HL-60/S4 treated with retinoic acid at 250 ng/mL for 4 days and 3 days (cell line): ENCODE measurements around the gene KCNH8.

Experiments
- in situ Hi-C: fragments of 300-500 bp; cut with MboI; formaldehyde crosslinking; loops from 2 replicates; pipeline ENCODE4 v1.7.0; 2022; ENCODE audit warnings: low sequenced_read_pairs

The KCNH8 gene

DNA sequence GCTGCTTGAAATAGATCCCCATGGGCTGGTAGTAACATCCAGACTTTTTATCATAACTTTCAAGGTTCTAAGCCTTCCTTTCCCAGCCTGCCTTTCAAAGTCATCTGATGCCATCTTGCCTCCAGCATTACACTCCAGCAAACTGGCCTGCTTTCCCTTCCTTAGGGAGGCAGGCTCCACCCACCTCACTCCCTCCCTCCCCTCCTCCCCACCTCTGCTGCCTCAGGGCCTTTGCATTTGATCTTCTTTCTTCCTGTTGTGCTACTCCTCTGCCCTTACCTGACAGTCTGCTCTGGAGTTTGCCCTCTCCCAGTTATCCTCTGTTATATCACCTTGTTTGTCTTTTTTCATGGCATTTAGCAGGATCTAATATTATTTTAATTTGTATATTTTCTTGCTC is 319.5 kb downstream of the KCNH8 start:
- in situ Hi-C loops = no loop called here

DNA sequence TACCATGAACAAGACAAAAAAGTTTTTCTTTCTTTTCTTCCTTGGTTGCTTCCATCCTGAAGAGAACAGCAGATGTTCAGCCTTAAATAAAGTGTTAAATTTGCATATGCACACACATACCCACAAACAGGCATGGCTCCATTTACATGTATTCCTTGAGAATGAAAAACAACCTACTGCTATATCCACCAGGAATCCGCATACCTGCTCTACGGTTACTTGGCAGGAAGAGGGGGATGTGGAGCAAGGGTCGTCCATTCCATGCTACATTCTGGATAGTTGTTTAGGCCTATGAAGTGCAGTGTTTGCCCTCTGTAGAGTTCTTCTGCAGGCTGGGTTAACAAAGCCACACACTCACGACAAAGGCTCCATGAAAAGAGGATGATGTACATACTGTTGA is 322.8 kb downstream of the KCNH8 start:
- in situ Hi-C loops = no loop called here

DNA sequence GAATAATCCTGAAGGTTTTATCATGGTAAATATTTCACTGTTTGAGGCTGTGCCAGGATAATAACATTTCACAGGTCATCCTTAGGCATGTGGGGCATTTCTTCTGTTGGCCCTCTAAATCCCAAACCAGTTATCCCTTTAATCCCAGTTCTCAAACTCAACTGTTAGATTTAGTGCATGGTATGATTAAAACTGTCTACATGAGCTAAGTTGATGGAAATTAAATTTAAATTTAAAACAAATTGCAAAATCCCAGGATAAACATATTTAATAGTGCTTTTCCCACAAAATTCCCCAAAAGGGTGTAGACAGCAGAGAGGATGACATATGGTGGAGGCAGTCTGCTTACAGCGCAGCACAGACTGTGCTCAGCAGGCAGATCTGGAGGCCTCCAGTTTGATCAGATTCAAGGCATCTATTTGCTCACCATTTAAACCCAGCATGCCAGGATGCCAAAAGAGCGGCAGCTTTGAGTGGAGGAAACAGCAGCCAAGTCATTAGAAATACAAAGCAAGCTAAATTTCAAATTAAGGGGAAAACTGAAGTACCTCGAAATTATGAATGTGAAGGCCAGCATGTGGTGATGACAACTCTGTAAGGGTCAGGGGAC is 325.8 kb downstream of the KCNH8 start:
- in situ Hi-C loops = no loop called here

DNA sequence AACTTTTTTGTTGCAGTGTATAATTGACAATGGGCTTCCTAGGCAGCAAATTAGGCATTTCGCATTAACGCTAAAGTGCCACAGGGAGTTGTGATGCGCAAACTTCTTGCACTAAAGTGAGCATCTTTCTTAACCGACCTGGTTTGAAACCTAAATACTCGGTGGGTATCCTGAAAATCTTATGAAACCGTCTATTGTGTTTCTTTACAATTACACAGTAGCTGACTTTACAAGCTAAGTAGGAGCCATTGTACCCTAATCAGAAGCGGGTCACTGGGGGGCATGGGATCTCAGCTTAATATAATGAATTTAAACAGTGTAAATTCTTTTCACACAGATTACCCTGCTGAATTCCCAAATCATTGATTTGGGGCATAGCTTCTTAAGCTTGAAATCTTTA is 328.0 kb downstream of the KCNH8 start:
- in situ Hi-C loops = no loop called here

DNA sequence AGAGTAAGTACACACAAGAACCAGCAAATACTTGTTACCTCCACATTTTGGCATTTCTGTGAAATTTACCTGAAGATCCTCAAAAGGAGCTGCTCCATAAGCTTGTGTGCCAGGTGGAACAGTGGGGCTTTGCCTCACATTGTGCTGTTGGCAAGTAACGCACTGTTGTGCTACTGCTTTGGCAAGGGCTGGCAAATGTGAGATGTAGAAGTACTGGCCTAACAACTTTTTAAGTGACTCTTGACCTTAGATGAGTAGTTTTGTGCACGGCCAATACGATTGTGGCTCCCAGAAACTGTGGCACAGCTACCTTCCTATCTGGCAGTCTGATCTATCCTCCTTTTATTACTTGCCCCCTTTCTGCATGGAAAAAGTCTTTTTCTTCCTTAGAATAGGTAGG is 337.0 kb downstream of the KCNH8 start:
- in situ Hi-C loops = no loop called here

DNA sequence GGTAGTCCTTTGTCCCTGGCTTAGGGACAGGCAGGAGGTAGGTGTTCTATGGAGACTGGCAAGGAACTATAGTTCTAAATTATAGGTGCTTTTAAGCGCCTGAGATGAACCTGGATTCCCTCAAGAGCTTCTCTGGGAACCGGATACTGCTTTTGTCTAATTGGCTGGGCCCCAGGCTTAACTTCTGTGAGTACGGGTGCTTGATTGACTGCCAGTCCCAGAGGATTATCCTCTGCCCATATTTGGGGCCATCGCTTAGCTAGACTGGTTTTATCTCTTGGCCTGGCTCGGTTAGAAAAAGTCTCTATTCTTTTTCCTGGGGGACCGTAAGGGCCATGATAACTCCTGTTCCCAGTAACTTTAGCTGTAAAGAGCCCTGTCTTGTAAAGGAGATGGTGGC is 339.1 kb downstream of the KCNH8 start:
- in situ Hi-C loops = no loop called here

DNA sequence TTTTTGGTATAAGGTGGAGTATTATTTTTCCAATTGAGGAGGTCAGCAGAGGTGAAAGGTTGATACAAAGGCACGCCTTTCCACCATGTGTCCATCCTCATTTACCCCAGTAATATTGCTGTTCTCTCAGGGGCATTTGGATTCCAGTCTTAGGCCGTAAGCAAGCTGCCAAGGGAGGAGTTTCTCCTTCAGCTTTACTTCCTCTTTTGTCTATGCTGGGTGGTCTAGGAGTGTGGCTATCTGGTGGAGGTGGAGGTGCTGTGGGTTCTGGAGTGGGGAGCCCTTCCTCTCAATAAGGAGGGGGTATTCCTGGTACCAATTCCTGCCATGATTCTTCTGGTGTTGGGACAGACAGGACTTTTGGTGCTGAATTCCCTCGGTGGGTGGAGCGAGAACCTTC is 340.6 kb downstream of the KCNH8 start:
- in situ Hi-C loops = no loop called here

DNA sequence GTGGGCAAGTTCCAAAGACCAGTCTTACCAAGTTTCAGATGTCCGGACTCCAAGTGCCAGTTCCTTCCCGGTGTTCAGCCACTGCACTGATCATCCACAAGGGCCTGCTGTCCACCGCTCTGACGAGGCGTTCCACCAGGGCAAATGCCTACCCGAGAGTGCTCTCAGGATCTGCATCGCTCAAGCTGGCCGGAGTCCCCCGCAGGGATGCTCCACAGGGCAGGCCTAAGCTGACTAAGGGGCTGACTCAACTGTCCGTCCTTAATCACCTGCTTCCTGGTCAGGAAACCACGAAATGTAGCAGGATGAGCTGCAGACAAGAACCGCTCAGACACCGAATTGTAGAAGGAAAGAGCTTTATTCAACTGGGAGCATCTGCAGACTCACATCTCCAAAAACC is 341.6 kb downstream of the KCNH8 start:
- in situ Hi-C loops = no loop called here

DNA sequence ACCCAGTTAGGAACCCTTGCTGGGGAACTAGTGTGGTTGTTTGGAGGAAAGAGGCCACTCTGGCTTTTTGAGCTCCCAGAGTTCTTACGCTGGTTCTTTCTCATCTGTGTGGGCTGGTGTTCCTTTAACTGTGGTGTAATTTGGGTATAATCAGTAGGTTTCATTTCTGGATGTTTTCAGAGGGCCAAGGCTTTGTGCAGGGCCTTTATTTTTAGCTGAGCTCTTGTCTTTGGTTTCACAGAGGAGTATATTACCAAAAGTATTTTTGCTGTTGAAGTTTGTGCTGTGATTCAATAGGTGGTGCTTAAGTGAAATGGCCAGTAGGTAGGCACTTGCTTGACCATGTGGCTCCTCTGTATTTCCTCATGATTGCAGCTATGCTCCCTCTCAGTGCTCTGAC is 357.9 kb downstream of the KCNH8 start:
- in situ Hi-C loops = no loop called here

DNA sequence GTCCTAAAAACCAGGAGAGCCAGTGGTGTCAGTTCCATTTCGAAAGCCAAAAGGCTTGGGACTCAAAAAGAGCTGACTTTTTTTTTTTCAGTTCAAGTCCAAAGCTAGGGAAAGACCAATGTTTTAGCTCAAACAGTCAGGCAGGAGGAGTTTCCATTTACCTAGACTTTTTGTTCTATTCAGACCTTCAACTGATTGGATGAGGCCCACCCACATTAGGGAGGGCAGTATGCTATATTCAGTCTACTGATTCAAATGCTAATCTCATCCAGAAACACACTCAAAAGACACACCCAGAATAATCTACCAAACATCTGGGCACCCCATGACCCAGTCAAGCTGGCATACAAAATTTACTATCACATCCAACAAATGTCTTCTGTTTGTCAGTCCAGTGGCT is 374.0 kb downstream of the KCNH8 start:
- in situ Hi-C loops = no loop called here

DNA sequence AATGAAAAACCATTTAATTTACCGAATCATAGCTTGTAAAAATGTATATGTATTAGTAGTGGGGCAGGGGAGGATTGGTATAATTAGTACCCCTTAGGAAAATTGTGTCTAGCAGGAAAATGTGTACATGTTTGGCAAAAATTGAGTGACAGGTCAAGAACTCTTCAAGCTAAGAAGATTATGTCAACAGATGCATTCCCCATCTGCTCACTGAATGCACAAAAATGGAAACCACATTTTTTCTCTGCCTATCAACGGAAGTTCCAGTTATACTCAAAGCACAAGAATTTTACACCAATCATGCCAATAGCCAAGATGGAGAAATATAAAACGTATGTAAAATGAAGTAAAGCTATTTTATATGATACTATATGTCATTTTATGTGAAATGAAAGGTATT is 377.8 kb downstream of the KCNH8 start:
- in situ Hi-C loops = no loop called here

DNA sequence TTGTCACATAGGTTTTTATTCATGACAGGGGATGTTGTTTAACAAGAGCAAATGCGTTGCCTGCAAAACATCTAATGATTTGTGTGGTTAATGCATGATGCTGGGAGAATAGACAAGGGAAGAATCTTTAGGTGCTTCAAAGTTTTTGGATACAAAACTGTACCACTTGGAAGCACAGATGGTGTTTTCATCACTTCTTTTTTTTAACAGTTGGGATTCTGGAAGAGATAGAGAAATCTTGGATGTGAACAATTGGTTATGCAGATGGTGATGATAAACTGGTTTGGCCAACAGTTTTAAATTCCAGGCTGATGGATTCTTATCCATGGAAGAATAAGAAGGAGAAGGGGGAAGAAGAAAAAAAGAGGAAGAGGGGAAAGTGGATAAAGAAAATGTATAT is 379.4 kb downstream of the KCNH8 start:
- in situ Hi-C loops = no loop called here

DNA sequence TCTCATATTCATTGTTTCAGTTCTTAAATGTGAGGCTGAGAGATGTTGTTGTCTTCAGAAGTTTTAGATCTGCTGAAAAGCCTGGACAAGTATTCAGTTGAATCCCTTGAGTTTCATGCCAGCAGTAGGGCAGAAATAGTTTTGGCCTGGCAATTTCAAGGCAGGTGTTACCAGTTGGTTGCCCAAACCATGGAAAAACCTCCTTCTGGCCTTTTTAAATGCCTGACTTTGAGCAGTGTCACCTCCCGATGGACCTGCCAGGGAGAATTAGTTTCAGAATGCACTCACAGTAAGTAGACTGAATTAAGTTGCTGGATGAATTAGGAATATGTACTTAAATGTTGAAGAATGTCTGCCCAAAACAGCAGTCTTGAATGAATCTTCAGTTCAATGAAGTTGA is 383.1 kb downstream of the KCNH8 start:
- in situ Hi-C loops = no loop called here

DNA sequence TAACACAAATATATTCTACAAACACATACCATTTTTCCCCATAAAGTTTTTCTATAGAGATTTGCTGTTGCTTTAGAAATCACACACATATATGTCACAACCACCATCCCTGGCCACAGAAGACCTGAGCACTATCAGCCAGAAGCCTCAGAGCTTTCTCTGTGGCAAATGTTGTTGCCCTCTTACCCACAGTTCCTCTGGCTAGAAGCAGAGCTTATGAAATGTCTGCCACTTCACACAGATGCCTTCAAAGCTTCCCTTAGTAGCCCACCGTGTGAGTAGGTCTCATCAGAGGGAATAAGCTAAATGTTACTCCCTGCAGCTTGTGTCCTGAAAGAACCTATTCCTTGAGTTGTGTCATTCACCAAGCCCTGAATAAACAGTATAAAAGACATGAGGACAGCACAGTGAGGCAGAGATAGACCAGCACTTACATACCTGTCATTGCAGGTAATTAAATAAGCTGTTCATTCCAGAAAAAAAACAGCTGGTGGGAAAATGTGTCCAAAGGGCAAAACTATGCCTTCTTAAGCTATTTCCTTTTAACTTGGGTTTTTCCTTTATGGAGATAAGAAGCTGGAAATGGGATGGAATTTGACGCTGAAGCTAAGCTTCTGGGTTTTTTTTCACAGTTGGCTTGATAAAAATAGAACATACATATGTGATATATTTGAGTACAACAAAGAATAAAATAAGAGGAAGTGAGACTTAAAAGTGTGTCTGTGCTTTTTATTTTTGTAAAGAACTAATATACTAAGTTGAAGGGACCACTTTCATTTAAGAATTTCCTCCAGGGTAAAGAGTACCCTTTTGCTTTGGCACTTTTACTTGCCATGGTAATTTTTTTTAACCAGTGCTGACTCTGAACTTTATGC is 391.4 kb downstream of the KCNH8 start:
- in situ Hi-C loops = no loop called here

DNA sequence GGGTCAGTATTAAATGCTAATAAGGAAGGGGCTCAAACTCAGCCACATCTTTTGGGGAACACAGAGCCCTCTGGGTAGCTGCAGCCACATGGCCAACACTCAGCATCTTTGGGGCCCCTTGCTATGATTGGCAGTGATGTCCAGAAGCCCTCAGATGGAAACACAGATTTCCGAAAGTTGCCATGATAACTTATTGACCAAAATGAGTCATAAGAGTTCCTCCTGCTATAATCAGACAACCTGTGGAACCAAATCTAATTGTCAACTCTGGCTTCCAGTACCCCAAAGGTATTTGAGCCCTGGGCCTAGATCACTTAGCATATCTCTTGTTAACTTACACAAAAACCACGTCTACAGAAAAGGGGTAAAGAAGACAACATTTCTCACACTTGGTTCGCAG is 392.2 kb downstream of the KCNH8 start:
- in situ Hi-C loops = no loop called here

DNA sequence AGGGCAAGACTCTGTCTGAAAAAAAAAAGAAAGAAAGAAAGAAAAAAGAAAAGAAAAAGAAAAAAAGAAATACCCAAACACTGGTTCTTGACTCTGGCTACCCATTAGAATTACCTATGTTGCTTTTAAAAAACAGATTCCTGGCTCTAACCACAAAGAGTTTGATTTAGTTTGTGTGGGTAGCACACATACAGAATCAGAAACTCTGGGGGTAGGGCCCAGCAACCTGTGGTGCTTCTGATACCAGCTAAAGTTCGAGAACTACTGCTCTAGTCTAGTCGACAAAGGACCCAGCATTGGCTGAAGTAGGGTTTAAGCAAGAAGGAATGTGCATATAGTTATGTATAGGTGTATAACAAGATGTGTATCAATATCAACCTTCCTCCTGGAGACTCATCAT is 393.0 kb downstream of the KCNH8 start:
- in situ Hi-C loops = no loop called here

DNA sequence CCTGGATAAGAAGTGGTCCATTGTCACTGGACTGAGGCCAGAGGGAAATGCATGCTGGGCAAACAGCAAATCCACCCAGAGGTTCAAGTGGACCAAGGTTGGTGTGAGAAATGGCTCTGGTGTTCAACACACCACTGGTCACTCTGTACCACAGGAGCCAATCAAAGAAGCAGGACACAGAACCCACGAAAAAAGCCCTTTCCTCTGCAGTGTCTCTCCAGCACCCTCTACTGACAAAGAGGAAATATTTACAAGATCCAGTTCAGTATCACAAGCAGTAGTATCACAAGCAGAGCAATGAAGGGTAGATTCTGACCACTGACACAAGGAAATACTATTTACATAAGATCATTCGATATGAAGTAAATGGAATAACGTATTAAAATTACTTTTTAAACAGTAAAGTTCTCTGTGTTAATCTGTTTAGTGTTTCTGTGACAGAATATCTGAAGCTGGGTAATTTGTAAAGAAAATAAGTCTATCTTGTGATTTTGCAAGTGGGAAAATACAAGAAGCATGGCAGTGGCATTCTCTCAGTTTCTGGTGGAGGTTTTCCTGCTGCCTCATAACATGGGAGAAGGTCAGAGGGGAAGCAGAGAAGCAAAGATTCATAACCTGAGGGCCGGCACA is 395.0 kb downstream of the KCNH8 start:
- in situ Hi-C loops = no loop called here

DNA sequence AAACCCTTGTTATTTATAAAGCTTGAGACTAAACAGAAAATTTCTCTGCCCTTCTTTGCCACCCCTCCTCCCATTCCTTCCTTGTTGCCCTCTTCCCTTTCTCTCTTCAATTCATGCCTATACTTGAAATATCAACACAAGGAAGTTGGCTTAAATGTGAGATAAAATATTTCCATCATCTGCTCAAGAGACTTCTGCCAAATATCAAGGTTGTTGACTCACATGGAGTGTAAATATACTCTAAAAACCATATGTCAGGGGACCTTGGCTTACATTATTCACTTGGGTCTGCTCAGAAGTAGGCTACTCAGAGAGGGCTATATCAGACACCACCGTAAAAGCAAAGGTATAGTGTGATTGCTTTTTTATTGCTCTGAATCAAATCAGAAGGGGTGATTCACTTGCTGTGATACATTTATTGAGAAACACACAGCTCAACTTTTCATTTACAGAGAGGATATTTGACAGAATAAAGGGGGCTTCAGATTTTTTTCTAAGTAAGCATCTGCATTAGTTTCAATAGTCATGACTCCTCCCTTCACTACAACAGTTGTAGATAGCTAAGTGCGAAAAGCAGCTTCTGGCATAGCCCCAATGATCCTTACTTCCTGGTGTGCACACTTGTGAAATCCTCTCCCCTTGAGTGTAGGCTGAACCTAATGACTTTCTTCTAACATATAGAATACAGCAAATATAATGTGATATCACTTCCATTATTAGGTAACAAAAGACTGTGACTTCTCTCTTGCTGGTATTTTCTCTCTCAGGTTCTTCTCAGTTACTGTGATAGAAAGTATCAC is 399.6 kb downstream of the KCNH8 start:
- in situ Hi-C loops = no loop called here

DNA sequence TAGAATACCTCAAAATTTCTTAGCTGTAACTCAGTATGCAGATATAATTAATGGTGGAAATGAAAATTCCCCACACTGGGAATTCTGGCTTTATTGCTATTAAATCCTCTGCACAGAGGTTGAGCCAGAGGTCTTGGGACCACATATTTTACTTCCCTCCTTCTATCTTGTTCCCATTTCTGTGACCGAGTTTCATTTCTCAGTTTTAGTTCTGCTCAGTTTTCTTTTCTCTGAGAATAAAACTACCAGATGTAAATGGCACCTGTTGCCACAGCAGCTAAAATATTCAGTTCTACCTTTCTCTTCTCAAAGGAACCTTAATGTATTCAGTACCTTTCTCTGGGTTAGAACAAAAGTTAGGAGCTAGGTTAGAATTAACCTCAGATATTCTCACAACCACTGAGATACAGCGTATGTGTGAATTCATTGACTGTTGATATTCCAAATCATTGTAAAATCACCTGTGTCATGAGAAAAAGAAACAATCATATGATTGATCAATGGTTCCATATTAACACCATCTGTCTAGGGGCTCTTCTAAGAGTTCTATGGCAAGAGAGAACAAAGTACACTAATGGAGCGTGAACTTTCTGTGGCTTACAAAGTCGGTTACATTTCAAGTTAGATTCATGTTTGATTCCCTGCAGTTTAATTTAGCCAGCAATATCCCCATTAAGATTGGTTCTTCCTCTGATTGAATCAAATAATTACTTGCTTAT is 411.6 kb downstream of the KCNH8 start:
- in situ Hi-C loops = no loop called here

DNA sequence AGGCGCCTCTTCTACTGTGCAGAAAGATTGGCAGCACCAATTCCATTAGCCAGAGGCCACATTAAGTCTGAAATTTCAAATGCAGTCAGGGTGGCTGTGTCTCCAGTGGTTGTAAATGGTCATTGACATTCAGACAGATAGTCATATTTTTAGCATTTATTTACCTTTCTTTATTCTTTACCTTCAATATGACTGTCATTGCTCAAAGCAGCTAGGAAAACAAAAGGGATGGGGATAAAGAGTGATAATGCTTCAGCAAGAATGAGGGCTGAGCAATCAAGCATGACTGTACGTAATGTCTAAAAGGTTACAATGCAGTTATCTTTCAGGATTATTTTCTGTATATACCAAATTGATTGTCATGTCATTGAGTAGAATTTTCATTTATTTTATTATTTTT is 425.3 kb downstream of the KCNH8 start:
- in situ Hi-C loops = no loop called here

DNA sequence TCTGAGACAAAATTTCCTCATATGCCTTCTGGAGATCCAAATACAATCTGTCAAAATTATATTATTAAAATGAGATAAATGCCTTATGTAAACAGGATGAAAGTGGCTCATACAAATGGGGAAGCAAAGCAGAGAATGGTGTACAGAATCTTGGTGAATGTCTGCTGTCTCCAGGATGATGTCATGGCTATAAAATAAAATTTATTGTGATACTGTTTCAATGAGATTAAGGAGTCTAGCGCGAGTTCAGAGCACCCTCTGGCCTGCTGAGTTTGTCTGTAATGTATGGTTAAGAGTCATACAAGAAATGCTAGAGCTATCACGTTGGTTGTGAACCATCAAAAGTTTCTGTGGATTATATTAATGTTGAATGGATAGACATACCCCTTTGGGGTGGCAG is 426.0 kb downstream of the KCNH8 start:
- in situ Hi-C loops = no loop called here
